ENCODE data around the gene KMO.

KMO gene

GRCh38 chr1:241631674-241632073 lies 99.5 kb downstream of the KMO start:
- DNase-seq, result no peak

- DNase-seq, result no peak
Measured at GRCh38 chr1:241632987-241633386, 100.8 kb downstream of the KMO start.

- no peak for DNase-seq
Measured at GRCh38 chr1:241635556-241636152, 103.5 kb downstream of the KMO start.

GRCh38 chr1:241636291-241636690 lies 104.1 kb downstream of the KMO start:
- no peak for DNase-seq

- no peak for DNase-seq
Measured at GRCh38 chr1:241637046-241637590, 104.9 kb downstream of the KMO start.

- no peak for DNase-seq
Measured at GRCh38 chr1:241637604-241638003, 105.4 kb downstream of the KMO start.

GRCh38 chr1:241638099-241638682 lies 106.0 kb downstream of the KMO start:
- DNase-seq, result no peak

- DNase-seq, result no peak
Measured at GRCh38 chr1:241638909-241639622, 106.9 kb downstream of the KMO start.

GRCh38 chr1:241639623-241640148 lies 107.5 kb downstream of the KMO start:
- no peak for DNase-seq

GRCh38 chr1:241640149-241640866 lies 108.1 kb downstream of the KMO start, which contains the start of the genes CHML and OPN3:
CHML (minus strand) TSS chr1:241640369; CDS start chr1:241635766, 4,603 bp downstream.
OPN3 (minus strand) TSS chr1:241640369; CDS start chr1:241640254, 115 bp downstream.
- peak; percentile 79 for DNase-seq

- DNase-seq, result no peak
Measured at GRCh38 chr1:241640867-241641622, 108.9 kb downstream of the KMO start.

GRCh38 chr1:241641773-241642592 lies 109.8 kb downstream of the KMO start:
- DNase-seq, result no peak

GRCh38 chr1:241642593-241642944 lies 110.4 kb downstream of the KMO start:
- DNase-seq, result no peak

- no peak for DNase-seq
Measured at GRCh38 chr1:241644259-241644658, 112.1 kb downstream of the KMO start.

- no peak for DNase-seq
Measured at GRCh38 chr1:241645199-241645598, 113.0 kb downstream of the KMO start.

Measured in effector CD4-positive, alpha-beta T cell (primary cell).